ENCODE measurements around the gene SELENOM. TPM values are rescaled to one million over a fixed set of nuclear protein-coding genes. Genes with fewer than 3 reads are reported as not detected.
A peak's percentile ranks its signal among the peaks of the same experiment; 100 is the strongest.

Gene SELENOM
- total and polyA plus RNA-seq, 7 experiments from 2014 or later, result 9.1 to 175 (median 69.9) TPM

GRCh38 chr22:31085928-31086327, 21.4 kb downstream of the SELENOM start:
- Mint-ChIP-seq H3K36me3 (no peaks in the 10 kb centered on the region), H3K4me1 (peaks cover 22 to 37% (median 34%) of the 10 kb centered on the region in 7 donors), H3K27ac (no peak overlapping the region), H3K4me3 (peak overlapping the region in 6 of 10 donors; percentile 10 to 92 (median 86)), H3K9me3 (no peaks in the 10 kb centered on the region), H3K27me3 (no peaks in the 10 kb centered on the region)
- H3K4me1 ChIP-seq (ENCODE audit: control insufficient read depth in 2 of 2, insufficient read depth in 2 of 2, low read length in 2 of 2), result peaks cover 13 to 33% of the 10 kb centered on the region in 2 donors
- no peaks in the 10 kb centered on the region for H3K27me3 ChIP-seq (ENCODE audit: control insufficient read depth in 2 of 2, insufficient read depth in 2 of 2, low read length in 2 of 2)
- ChIA-PET CTCF (interaction anchor here (1.2 to 8.1 kb wide), 6 partner anchors 119 to 195 kb away, joined by 3 to 59 read pairs (median 6); no protein-coding TSS in a partner anchor), POLR2A (interaction anchor here (1.8 to 3.7 kb wide), 3 partner anchors 134 to 146 kb away, joined by 5 to 21 read pairs (median 11); no protein-coding TSS in a partner anchor)
- H3K27ac ChIP-seq (ENCODE audit: low read depth, low read length), result no peak overlapping the region
- no peak for ATAC-seq
- H3K9me3 ChIP-seq (ENCODE audit: control insufficient read depth in 2 of 3, low read length in 3 of 3), result no peaks in the 10 kb centered on the region
- no peak overlapping the region for H3K4me3 ChIP-seq (ENCODE audit: low read length)
- H3K36me3 ChIP-seq (ENCODE audit: control insufficient read depth in 2 of 3, insufficient read depth in 3 of 3, low read length in 3 of 3), result peaks cover 0 to 3% (median 0%) of the 10 kb centered on the region in 3 experiments
- intact Hi-C loops (cut with micrococcal nuclease), result loop anchor here (2.0 to 10.0 kb wide), 6 partner anchors 75 to 669 kb away; partner anchors contain the start of genes DEPDC5 (in 1 of the 2), DRG1 (in 1 of the 2), LIMK2 (in 1 of the 2) and PRR14L (in 1 of the 2)
- DNase-seq, result no peak

DNA sequence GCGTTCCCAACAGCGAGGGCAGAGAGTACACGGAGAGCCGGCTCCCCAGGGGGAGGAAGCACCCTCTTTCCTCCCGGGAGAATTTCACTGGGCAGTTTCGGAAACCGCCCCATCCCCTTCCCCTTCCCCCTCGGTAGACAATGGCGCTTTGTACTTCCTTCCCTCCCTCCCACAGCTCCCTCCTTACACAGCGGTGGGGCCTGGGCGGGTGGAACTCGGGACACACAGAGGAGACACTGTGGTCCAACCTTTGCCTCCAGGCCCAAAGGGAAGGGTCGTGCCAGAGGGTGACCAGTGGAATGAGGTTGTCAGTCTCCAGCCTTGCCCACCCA, 21.9 kb downstream of the SELENOM start:
- Histone ChIP-seq H3K27me3 (ENCODE audit: control insufficient read depth in 2 of 2, insufficient read depth in 2 of 2, low read length in 2 of 2) (no peaks in the 10 kb centered on the region), H3K27ac (ENCODE audit: low read depth, low read length) (peak overlapping the region; percentile 90), H3K36me3 (ENCODE audit: control insufficient read depth in 2 of 3, insufficient read depth in 3 of 3, low read length in 3 of 3) (peaks cover 0 to 3% (median 0%) of the 10 kb centered on the region in 3 experiments), H3K9me3 (ENCODE audit: control insufficient read depth in 2 of 3, low read length in 3 of 3) (no peaks in the 10 kb centered on the region), H3K4me3 (ENCODE audit: low read length) (peak overlapping the region; percentile 87), H3K4me1 (ENCODE audit: control insufficient read depth in 2 of 2, insufficient read depth in 2 of 2, low read length in 2 of 2) (peaks cover 13 to 38% of the 10 kb centered on the region in 2 donors)
- Mint-ChIP-seq H3K4me3 (peak overlapping the region; percentile 80 to 92 (median 88)), H3K9me3 (no peaks in the 10 kb centered on the region), H3K27me3 (no peaks in the 10 kb centered on the region), H3K4me1 (peaks cover 25 to 42% (median 37%) of the 10 kb centered on the region in 7 donors), H3K27ac (peak overlapping the region in 4 of 9 donors; percentile 28 to 87 (median 48)), H3K36me3 (no peaks in the 10 kb centered on the region)
- intact Hi-C loops (cut with micrococcal nuclease), result loop anchor here (2.0 to 10.0 kb wide), 6 partner anchors 75 to 669 kb away; partner anchors contain the start of genes DEPDC5 (in 1 of the 2), DRG1 (in 1 of the 2), LIMK2 (in 1 of the 2) and PRR14L (in 1 of the 2)
- DNase-seq (no peak), ATAC-seq (no peak)
- CTCF ChIA-PET, result interaction anchor here (1.0 to 8.1 kb wide), 15 partner anchors 22 to 452 kb away, joined by 3 to 59 read pairs (median 4); partner anchors contain the start of genes SELENOM and SLC35E4
- POLR2A ChIA-PET, result interaction anchor here (0.6 to 5.3 kb wide), 13 partner anchors 22 to 207 kb away, joined by 3 to 31 read pairs (median 5); partner anchors contain the start of genes MORC2, PIK3IP1, SELENOM and TUG1

- H3K27me3 ChIP-seq (ENCODE audit: control insufficient read depth in 2 of 2, insufficient read depth in 2 of 2, low read length in 2 of 2), result no peaks in the 10 kb centered on the region
- intact Hi-C loops (cut with micrococcal nuclease), result loop anchor here (1.0 to 10.0 kb wide), 20 partner anchors 22 to 798 kb away; partner anchors contain the start of genes LIMK2 (in 2 of the 2), SELENOM (in 2 of the 2), CASTOR1 (in 1 of the 2) and DEPDC5 (in 1 of the 2)
- H3K4me3 ChIP-seq (ENCODE audit: low read length), result peak overlapping the region; percentile 87
- peaks cover 0 to 3% (median 0%) of the 10 kb centered on the region in 3 experiments for H3K36me3 ChIP-seq (ENCODE audit: control insufficient read depth in 2 of 3, insufficient read depth in 3 of 3, low read length in 3 of 3)
- DNase-seq, result peak; percentile 72 to 91 (median 81)
- H3K9me3 ChIP-seq (ENCODE audit: control insufficient read depth in 2 of 3, low read length in 3 of 3), result no peaks in the 10 kb centered on the region
- ATAC-seq, result peak; percentile 89
- Mint-ChIP-seq H3K36me3 (no peaks in the 10 kb centered on the region), H3K9me3 (no peaks in the 10 kb centered on the region), H3K4me1 (peaks cover 26 to 43% (median 38%) of the 10 kb centered on the region in 7 donors), H3K27ac (peak overlapping the region in 7 of 9 donors; percentile 28 to 87 (median 65)), H3K27me3 (no peaks in the 10 kb centered on the region), H3K4me3 (peak overlapping the region; percentile 81 to 92 (median 88))
- peak overlapping the region; percentile 90 for H3K27ac ChIP-seq (ENCODE audit: low read depth, low read length)
- H3K4me1 ChIP-seq (ENCODE audit: control insufficient read depth in 2 of 2, insufficient read depth in 2 of 2, low read length in 2 of 2), result peaks cover 13 to 39% of the 10 kb centered on the region in 2 donors
- ChIA-PET CTCF (interaction anchor here (0.6 to 8.1 kb wide), 23 partner anchors 9 to 452 kb away, joined by 3 to 59 read pairs (median 4); partner anchors contain the start of genes SELENOM and SLC35E4), POLR2A (interaction anchor here (0.6 to 5.3 kb wide), 20 partner anchors 20 to 210 kb away, joined by 3 to 31 read pairs (median 4); partner anchors contain the start of genes MORC2, PIK3IP1, SELENOM and TUG1)
Observed at GRCh38 chr22:31084811-31085492, 22.4 kb downstream of the SELENOM start.

DNA sequence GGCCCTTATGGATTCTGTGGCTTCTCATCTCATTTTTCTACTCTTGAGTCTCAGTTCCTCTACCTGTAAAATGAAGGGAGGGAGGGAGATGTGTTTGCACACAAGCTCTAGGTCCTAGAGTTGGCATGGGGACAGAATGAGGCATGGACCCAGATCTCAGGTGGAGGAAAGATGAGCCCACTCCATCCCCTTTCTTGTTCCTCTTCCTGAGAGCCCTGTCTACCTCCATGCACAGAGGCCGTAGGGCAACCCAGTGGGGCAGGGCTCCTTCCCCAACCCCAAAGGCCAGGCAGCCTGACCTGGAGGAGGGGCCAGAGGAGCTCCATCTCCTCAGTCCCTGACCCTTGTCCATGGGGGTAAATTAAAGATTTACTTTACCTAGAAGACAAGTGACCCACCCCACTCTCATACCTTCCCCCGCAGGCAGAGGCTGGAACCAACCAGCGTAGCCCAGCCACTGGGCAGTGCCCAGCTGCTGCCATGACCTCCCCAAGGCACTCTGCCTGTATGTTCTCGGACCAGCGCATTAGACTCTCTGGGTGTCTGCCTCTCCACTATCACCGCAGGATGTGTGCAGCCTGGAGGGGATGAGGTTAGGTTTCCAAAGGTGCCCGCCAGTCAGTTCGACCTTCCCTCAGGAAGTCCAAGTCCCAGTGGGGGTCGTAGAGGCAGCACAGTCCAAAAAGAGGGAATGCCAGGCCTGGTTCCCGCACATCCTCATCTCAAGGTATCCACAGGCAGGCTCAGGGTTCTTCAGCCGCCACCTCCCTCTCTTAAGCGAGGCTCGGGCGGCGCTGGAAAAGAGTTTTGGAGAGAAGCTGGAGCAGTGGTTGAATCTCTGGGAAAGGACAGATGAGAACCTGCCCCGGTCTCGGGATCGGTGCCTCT, 23.2 kb downstream of the SELENOM start:
- H3K4me1 ChIP-seq (ENCODE audit: control insufficient read depth in 2 of 2, insufficient read depth in 2 of 2, low read length in 2 of 2), result peaks cover 13 to 39% of the 10 kb centered on the region in 2 donors
- peak overlapping the region; percentile 81 to 92 (median 88) for H3K4me3 Mint-ChIP-seq
- H3K36me3 ChIP-seq (ENCODE audit: control insufficient read depth in 2 of 3, insufficient read depth in 3 of 3, low read length in 3 of 3), result peaks cover 0 to 3% (median 0%) of the 10 kb centered on the region in 3 experiments
- no peaks in the 10 kb centered on the region for H3K9me3 Mint-ChIP-seq
- POLR2A ChIA-PET, result interaction anchor here (0.5 to 5.3 kb wide), 21 partner anchors 15 to 211 kb away, joined by 3 to 31 read pairs (median 5); partner anchors contain the start of genes MORC2, PIK3IP1, SELENOM and TUG1
- DNase-seq, result no peak
- peaks cover 26 to 43% (median 38%) of the 10 kb centered on the region in 7 donors for H3K4me1 Mint-ChIP-seq
- H3K27ac ChIP-seq (ENCODE audit: low read depth, low read length), result peak overlapping the region; percentile 90
- intact Hi-C loops (cut with micrococcal nuclease), result loop anchor here (1.0 to 10.0 kb wide), 19 partner anchors 23 to 797 kb away; partner anchors contain the start of genes LIMK2 (in 2 of the 2), SELENOM (in 2 of the 2), CASTOR1 (in 1 of the 2) and DEPDC5 (in 1 of the 2)
- H3K9me3 ChIP-seq (ENCODE audit: control insufficient read depth in 2 of 3, low read length in 3 of 3), result no peaks in the 10 kb centered on the region
- no peaks in the 10 kb centered on the region for H3K27me3 Mint-ChIP-seq
- H3K27me3 ChIP-seq (ENCODE audit: control insufficient read depth in 2 of 2, insufficient read depth in 2 of 2, low read length in 2 of 2), result no peaks in the 10 kb centered on the region
- H3K36me3 Mint-ChIP-seq, result no peaks in the 10 kb centered on the region
- CTCF ChIA-PET, result interaction anchor here (0.6 to 8.1 kb wide), 22 partner anchors 10 to 451 kb away, joined by 3 to 59 read pairs (median 4); partner anchors contain the start of genes SELENOM and SLC35E4
- H3K4me3 ChIP-seq (ENCODE audit: low read length), result peak overlapping the region; percentile 87
- ATAC-seq, result no peak
- H3K27ac Mint-ChIP-seq, result peak overlapping the region in 8 of 9 donors; percentile 28 to 90 (median 72)

- intact Hi-C loops (cut with micrococcal nuclease), result loop anchor here (5.0 to 10.0 kb wide), 5 partner anchors 129 to 796 kb away; partner anchors contain the start of genes CASTOR1 (in 1 of the 2), DEPDC5 (in 1 of the 2), LIMK2 (in 1 of the 2) and PIK3IP1 (in 1 of the 2)
- ATAC-seq (no peak), DNase-seq (no peak)
- Mint-ChIP-seq H3K4me3 (peak overlapping the region; percentile 81 to 92 (median 88)), H3K9me3 (no peaks in the 10 kb centered on the region), H3K36me3 (no peaks in the 10 kb centered on the region), H3K4me1 (peaks cover 26 to 43% (median 38%) of the 10 kb centered on the region in 7 donors), H3K27ac (peak overlapping the region in 3 of 9 donors; percentile 29 to 70 (median 58)), H3K27me3 (no peaks in the 10 kb centered on the region)
- H3K9me3 ChIP-seq (ENCODE audit: control insufficient read depth in 2 of 3, low read length in 3 of 3), result no peaks in the 10 kb centered on the region
- H3K27ac ChIP-seq (ENCODE audit: low read depth, low read length), result no peak overlapping the region
- H3K36me3 ChIP-seq (ENCODE audit: control insufficient read depth in 2 of 3, insufficient read depth in 3 of 3, low read length in 3 of 3), result peaks cover 0 to 3% (median 0%) of the 10 kb centered on the region in 3 experiments
- no peaks in the 10 kb centered on the region for H3K27me3 ChIP-seq (ENCODE audit: control insufficient read depth in 2 of 2, insufficient read depth in 2 of 2, low read length in 2 of 2)
- ChIA-PET POLR2A (interaction anchor here (0.8 to 5.3 kb wide), 9 partner anchors 24 to 209 kb away, joined by 3 to 31 read pairs (median 11); partner anchors contain the start of genes MORC2, PIK3IP1, SELENOM and TUG1), CTCF (interaction anchor here (0.6 to 8.1 kb wide), 11 partner anchors 9 to 337 kb away, joined by 3 to 59 read pairs (median 6); no protein-coding TSS in a partner anchor)
- H3K4me1 ChIP-seq (ENCODE audit: control insufficient read depth in 2 of 2, insufficient read depth in 2 of 2, low read length in 2 of 2), result peaks cover 13 to 39% of the 10 kb centered on the region in 2 donors
- no peak overlapping the region for H3K4me3 ChIP-seq (ENCODE audit: low read length)
Observed at GRCh38 chr22:31083377-31083768, 24.0 kb downstream of the SELENOM start.

Measured in naive thymus-derived CD4-positive, alpha-beta T cell (primary cell).